ENCODE results near the gene ZNF777.
"Not testable (repeated sequence)": the region's sequence is repeated elsewhere in the genome, so short reads cannot be mapped to it uniquely, and the experiment has no call there.

Gene ZNF777

DNA sequence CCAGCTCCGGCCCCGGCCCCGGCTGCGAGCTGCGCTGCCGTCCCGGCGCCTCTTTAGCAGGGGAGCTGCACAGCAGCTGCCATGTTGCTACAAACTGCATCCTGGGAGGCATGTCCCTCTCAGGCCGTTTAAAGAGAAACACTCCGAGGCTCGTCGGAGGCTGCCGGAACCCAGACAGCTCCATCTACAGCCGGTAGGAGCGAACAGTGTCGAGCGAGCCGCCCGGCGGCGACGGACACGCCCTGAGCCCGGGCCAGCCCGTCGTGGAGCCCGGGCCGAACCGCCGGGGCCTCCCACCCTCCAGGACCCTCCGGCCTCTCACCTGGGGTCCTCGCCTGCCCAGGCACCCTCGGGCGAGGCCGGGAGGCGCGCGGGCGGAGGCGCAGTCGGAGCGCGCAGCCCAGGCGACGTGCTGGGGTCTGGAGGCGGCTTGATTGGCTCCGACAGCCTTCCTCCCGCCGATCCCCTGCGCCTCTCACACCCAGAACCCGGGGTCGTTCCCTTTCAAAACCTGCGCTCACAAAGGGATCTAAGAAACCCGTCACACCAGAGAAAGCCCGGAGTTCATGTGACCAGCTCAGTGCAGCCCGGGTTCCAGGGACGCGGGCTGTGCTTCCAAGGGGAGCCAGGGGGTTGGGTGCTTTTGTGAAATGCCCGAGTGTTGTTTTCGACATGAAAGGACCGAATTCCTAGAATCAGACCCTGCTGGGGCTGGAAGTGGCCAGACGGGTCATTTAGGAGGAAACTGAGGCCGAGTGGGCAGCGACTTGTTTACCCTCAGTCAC lies at the start of gene ZNF777:
TSS of gene ZNF777 (minus strand) at position 570 of the 785 bp plus-strand sequence. CDS start 5,040 bp downstream, outside the sequence.
- DNase-seq (ENCODE audit: low read depth) = peak; percentile 61

DNA sequence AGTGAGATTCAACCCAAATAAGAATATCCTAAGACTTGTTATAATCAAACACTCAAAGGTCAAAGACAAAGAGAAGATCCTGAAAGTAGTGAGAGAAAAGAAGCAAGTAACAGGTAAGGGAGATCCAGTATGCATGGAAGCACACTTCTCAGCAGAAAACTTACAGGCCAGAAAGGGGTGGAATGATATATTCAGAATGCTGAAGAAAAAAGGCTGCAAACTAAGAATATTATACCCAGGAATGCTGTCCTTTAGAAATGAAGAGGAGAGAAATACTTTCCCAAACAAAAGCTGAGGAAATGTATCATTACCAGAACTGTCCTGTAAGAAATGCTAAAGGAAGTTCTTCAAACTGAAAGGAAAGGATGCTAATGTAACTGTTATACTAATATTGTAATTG lies 49.4 kb upstream of the ZNF777 start:
- DNase-seq (ENCODE audit: low read depth) = no peak

DNA sequence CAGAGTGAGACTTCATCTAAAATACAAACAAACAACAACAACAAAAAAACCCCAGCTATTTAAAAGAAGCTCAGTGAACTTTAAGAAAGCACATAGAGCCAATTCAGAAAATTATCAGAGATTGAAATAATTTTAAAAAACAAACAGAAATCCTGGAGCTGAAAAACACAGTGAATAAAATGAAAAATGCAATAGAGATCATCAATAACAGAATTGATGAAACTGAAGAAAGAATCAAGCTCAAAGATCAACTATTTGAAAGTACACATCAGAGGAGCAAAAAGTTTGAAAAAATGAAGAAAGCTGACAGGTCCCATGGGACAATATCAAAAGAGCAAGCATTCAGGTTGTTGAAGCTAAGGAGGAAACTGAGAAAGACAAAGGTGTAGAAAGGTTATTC lies 48.9 kb upstream of the ZNF777 start:
- no peak for DNase-seq (ENCODE audit: low read depth)

DNA sequence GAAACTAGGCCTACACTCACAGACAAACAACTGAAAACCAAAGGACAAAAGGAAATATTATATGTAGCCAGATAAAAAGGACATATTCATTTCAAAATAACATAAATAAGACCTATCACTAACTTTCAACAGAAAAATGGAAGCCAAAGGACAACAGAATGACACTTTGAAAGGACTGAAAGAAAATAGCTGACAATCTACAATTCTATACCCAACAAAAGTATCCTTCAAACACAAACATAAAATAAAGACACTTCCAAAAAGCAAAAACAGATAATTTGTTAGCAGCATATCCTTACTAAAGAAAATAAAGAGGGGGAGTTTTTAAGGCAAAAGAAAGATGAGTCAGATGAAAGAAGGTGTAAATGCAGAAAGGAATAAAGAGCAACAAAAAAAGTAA lies 44.7 kb upstream of the ZNF777 start:
- DNase-seq (ENCODE audit: low read depth) = no peak

DNA sequence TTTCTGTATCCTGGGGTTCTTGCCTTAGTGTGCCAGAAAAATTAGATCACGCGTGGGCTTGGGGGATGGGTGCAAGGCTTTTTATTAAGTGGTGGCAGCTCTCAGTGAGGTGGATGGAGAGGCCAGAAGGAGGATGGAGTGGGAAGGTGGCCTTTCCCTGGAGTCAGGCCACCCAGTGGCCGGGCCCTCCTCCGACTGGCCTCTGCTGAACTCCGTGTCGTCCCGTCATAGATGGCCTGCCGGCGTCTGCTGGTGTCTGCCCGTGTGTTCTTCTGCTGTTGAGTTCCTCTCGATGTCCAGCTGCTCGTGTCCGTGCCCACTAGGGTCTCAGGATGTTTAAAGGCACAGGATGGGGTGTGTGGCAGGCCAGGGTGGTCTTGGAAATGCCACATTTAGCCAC lies 40.8 kb upstream of the ZNF777 start:
- no peak for DNase-seq (ENCODE audit: low read depth)

DNA sequence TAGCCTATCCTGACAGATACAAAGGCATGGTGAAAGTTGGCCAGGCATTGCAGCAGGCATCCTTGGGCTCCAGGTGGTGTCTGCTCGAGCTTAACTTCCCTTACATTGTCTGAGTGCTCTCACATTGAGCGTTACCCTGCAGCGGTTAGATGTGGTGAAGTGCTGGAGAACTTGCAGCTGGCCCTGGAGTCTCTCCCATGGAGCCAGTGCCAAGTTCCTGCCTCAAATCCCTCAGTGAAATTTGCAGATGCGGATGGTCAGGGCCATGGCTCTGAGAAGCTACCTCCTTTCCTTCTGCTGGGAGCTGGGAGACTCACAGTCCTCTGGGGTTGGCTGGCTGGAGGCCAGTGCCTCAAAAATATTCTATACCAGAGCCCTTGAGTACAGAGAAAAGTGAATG lies 40.0 kb upstream of the ZNF777 start:
- no peak for DNase-seq (ENCODE audit: low read depth)

DNA sequence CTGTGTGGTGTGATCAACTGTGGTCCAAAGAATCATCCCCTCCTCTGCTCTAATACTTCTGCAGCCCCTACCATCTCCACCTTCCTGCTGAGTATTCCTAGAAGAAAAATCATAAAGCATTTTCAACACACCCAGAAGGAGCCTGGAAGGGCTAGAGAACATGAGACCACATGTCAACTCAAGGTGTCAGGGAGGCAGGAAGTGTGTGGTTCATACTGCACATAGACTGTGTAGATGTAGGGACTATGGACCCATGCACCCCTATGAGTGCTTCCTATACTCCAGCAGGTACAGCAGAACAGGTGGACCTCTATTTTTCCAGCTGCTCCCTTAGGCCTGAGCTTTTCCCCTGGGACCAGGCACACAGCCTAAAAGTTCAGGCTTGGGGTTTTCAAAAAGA lies 39.3 kb upstream of the ZNF777 start:
- DNase-seq (ENCODE audit: low read depth) = no peak

DNA sequence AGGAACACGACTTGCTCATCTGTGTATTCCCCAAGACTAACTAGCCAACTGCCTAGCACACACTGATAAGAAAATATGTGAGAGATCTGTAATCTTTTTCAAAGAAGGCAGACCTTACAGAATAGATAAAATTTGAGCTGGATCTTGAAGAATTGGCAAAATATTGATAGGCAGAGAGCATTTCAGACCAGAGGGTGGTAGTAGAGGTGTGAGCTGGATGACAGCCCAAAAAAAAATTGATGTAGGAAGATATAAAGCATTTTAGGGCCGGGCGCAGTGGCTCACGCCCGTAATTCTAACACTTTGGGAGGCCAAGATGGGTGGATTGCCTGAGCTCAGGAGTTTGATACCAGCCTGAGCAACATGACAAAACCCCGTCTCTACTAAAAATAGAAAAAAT lies 37.9 kb upstream of the ZNF777 start:
- no peak for DNase-seq (ENCODE audit: low read depth)

DNA sequence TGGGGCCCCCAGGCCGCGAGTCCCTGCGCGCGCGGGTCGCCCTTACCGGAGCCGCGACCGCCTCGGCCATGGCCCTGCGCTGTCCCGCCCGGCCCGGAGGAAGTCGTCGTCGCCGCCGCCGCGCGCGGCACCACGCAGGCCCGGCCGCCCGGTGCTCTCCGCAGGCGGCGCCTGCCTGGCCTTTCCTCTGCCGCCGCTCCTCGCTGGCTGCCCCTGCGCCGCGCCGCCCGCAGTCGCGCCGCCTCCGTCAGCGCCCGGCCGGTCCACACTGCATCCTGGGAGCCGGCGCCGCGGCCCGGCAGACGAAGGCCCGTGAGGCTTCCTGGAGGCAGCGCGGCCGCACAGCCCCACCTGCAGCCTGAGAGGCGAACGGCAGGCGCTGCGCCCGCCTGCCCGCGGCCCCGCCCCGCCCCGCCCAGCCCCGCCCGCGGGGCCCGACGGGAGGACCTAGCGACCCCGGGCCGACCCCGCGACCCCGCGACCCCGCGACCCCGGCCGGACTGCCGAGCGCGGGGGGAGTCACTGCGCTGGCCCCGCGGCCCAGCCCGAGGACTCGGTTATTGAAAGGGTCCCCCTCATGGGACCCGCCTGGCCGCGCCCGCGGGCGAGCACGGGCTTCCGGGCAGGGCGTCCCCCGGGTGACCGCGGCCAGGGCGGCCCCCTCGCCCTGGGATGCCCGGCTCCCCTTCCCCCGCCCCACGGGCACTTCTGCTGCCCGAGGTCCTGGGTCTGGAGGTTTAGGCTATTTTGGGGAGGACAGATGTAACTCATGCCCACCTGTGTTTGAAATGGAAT lies 36.8 kb upstream of the ZNF777 start, which contains the start of gene ZNF746:
TSS of gene ZNF746 (minus strand) at position 343 of the 795 bp plus-strand sequence. CDS start at position 70, 273 bp downstream.
- peak; percentile 65 for DNase-seq (ENCODE audit: low read depth)

DNA sequence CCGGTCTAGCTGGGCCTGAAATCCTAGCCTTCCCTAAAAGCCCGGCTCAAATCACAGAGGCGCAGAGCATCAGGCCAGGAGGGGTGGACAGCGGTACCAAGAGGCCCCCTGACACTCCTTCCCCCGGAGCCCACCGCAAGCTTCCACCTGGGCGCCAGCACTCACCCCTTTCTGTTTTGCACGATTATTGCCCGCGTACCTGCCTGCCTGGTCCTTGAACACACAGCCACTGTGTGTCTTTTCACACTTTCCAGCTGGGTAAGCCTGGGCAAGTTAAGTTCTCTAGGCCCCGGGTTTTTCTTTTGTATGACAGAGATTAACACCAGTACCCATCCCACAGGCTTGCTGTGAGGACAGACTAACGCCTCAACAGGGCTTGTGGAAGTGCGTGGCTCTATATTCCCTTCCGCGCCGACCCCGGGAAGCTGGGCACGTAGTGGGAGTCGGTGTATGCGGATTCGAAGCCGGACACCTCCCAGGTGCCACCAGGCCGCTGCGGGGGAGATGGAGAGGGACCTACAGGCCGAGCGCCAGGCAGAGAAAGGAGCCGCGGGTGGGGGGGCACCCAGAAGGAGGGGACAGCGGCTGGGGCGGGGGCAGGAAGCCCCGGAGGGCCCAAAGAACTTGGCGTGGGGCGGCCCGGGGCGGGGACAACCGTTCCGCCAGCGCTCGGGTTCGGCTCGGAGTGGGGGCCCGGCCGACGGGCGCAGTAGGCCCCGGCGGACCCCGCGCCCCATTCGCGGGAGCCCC lies 36.0 kb upstream of the ZNF777 start:
- DNase-seq (ENCODE audit: low read depth) = peak; percentile 36

DNA sequence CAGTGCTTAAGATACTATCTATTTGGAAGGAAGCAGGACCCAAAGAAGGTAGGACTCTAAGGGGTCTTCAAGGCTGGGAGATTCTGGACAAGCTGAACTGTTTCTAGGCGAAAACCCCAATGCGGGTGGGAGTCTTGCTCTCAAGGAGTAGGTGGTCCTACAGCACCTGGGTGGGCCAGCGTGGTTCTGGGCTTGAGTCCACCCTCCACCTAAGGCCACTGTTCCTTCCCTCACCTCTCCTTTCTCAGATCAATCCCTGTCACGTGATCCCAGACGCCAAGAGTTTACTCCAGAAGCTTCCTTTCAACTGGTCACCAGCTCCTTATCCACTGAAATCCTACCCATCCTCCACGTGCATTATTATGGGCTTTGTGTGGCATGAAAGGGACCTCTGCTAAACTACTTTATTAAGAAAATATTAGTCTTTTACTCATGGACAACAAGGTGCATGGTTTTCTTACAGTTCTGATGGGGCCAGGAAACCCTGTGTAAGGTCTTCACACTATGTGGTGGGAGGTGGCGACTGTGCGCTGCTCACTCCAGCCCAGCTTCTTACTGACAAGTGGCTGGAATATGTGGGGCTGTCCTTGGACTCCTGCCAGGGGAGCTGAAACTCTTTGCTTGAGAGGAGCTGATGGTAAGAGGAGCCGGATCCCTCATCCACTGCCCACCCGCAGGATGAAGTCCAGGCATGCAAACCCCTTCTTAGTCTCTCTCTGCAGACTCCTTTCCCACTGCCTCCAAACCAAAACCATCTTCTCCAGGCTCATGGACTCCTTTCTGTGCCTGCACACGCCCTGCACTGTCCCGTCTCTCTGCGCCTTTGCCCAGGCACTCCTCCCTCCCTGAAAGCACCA lies 35.2 kb upstream of the ZNF777 start:
- DNase-seq (ENCODE audit: low read depth) = no peak

DNA sequence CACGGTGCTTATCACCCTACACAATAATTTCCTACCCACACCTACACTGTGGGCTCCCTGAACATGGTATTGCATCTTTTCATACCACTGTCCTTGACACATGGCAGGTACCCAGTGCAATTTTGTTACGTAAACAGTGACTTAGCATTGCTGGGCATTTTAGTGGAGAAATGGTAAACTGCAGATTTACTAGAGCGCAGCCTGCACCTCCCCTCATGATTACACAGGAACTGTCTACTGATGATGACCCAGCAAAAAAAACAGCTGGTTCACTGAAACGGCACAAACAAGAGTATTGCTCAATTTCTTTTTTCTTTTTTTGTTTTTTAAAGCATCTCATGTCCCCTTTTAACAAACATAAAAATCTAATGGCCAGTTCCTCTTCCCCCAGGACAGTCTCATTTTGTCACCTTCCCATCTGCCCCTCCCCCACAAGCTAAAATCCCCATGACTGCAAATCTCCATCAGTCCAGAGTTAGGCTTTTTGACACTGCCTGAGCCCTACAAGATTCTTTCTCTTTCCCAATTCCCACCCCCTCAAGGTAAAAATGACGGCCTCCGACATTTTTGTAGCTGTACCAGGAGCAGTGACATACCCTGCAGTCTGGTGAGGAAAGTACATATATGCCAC lies 34.0 kb upstream of the ZNF777 start:
- DNase-seq (ENCODE audit: low read depth) = no peak

DNA sequence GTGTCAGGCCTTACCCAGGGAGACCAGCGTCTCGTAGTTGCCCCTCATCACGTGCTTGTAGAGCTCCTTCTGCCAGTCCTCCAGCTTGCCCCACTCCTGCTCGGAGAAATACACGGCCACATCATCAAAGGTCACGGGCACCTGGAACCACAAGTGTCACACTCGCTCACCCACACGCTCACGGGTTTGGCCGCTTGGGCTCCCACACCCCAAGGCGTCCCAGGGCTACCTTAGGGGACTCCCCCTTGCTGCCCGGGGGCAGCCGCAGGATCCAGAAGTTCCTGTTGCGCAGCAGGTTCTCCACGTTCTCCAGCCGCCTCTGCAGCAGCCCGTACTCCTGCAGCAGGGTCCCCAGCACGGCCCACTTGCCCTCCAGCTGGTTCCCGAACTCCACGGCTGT lies 33.1 kb upstream of the ZNF777 start:
- not testable (repeated sequence) for DNase-seq (ENCODE audit: low read depth)

DNA sequence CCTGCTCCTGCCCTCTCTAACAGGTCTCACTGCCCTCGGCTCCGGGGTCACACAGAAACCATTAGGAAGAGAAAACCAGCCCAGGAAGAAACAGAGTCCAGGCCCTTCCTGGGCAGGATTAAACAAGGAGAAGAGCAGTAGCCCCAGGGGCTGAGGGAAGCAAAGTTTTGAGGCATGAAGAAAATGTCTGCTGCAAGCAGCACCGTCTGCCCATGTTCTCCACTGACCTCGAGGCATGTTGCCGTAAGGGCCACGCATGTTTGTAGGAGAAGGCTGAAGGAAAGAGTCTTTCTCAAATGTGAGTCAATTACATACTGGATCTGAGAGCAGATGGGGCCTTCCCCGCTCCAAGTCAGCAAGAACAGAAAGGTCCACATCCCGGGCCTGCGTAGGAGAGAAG lies 32.5 kb upstream of the ZNF777 start:
- no peak for DNase-seq (ENCODE audit: low read depth)

DNA sequence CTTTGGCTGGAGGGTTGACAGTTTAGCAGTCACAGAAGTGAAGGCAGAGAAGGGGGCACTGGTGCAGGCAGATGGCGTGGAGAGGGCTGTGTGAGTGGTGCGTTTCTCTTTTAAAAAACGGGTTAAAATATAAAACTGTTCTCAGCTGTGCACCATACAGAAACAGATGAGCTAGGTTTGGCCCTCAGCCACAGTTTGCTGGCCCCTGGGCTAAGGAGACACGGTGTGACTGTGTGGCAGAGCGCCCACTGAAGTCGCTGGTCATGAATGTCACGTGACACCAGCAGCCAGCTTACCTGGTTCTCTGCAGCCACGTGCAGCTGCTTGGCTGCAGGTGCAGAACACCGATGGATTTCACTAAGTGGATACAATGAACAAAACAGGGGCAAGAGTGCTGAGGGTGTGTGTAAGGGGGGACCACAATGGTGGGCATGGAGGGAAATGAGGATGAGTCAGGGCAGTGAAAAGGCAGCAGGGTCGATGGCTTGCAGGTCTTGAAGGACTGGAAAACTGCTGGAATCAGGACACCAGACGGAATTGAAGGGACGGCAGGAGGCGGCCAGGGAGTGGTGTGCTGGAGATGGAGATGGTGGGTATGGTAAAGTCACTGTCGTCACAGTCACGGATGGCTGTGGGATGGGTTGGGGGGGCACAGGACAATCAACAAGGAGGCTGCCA lies 29.4 kb upstream of the ZNF777 start:
- DNase-seq (ENCODE audit: low read depth) = no peak

DNA sequence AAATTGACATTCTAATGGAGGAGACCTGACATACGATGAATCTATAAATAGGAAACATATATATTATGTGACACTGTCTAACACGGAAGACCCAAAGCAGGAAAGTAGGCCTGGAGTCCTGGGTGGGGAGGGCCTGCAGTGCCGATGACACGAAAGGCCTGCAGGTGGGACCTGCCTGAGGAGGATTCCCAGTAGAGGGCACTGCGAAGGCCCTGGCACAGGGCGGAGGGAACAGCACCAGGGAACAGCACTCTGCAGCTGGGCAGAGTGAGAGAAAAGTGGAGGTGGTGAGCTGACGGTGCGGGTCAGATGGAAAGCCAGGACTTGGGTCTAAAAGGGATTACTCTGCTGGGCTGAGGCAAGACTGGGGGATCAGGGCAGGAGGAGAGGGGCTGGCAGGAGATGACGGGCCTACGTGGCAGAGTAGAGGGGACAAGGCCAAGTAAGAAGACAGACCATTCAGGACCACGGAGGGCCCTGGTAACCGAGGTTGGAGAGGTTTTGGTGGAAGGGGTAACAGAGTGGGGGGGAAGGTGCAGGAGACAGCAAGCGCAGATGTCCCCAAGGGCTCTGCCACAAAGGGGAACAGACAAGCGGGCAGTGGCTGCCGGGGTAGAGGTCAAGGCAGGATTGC lies 28.6 kb upstream of the ZNF777 start:
- no peak for DNase-seq (ENCODE audit: low read depth)

DNA sequence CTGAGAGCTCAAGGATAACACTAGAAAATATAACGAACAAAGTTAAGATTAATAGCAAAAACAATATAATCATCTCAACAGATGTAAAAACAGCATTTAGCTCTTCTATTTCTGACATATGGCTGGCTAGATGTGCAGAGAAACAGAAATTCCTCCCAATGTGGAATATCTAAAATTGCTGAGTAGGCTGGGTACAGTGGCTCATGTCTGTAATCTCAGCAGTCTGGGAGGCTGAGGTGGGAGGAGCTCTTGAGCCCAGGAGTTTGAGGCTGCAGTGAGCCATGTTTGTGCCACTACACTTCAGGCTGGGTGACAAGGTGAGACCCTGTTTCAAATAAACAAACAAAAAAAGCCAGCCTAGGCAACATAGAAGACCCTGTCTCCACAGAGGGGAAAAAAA lies 18.7 kb upstream of the ZNF777 start:
- DNase-seq (ENCODE audit: low read depth) = no peak

DNA sequence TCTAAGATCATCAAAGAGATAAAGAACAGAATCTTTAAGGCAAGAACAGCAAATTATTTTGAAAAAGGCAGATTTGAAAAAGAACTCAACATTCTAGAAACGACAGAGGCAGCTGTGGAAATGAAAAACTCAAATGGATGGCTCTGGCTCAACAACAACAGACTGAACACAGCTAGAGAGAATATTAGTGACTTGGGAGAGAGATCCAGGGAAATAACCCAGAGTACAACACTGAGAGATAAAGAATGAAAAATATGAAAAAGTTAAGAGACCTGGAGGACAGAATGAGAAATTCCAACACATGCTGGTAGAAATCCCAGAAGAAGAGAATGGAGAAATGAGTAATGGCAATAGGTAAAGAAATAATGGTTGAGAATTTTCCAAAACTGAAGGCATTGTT lies 17.9 kb upstream of the ZNF777 start:
- DNase-seq (ENCODE audit: low read depth) = no peak

DNA sequence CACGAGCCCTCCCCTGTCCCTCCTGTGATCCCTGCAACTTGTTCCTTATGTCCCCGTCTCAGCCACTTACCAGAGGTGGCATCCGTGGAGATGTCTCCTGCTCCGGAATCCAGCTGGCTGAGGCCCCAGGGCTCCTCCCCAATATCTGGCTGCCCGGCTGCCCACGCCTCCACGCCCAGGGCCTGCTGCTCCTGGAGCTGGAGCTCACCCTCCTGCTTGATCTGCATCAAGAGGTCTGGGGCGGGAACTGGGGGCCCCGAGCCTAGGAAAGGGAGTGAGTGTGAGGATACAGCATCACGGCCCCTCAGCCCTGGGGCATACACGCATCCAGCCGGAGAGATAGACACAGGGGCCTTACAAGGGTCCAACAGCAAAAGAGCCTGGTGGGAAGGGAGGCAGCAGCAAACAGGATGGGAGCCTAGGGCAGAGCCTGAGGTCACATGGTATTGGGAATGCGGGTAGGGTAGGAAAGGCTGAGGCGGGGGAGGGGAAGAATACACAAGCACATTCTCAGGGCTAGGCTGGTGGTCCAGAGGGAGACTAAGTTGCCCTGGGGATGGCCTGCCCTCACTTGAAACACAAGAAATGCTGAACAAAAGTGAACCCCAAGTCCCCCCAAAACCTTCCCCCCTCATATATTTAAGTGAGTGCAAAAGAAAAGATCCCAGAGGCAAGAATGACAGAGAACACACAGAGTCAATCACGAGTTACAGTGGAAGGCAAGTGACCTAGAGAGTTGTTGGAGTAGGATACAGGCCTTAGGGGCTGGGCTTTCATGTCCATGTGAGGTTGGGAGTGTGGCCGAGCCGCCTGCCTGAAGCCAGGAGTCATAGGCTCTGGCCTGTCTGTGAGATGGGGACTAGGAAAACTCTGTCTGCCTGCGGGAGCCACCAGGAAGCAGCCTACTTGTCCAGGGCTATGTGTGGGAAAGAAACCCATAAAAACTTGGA lies 16.9 kb upstream of the ZNF777 start:
- no peak for DNase-seq (ENCODE audit: low read depth)

Measured in T-helper 22 cell (primary cell).